IPS DF 4.7 (cell line): Measurements from ENCODE around the gene LGR4.

Experiments
- DNase-seq: peaks from one replicate; pipeline ENCODE4 v3.0.0-alpha.2; 2013; ENCODE audit warnings: low spot score; ENCODE audit errors: extremely low read depth

Gene LGR4

DNA sequence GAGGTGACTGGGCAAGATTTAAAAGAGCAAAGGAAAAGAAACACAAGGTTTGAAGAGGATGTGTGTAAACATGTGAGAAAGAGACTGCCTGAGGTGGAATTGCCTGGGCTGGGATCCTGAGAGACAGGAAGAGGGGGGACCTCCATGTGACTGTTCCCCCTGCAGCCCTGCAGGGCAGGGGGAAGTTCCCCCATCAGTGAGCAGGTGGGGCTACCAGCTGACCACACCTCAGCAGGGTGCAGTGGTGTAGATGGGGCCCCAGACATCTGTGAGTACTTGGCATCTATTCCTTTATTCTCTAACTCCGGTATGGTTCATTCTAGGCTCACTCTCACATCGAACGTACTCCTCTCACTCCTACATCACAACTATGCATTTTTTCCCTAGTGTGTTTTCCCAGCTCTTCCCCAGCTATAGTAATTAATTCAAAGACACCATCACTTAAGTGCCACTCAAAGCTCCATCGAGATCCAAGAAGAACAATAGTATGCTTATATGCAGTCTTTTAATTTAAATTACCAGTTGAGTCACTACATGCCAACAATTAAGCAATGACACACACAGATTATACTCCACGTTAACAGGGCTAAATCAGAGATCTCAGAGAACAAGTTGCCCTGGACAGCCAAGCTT lies 42.7 kb downstream of the LGR4 start:
- no peak for DNase-seq

DNA sequence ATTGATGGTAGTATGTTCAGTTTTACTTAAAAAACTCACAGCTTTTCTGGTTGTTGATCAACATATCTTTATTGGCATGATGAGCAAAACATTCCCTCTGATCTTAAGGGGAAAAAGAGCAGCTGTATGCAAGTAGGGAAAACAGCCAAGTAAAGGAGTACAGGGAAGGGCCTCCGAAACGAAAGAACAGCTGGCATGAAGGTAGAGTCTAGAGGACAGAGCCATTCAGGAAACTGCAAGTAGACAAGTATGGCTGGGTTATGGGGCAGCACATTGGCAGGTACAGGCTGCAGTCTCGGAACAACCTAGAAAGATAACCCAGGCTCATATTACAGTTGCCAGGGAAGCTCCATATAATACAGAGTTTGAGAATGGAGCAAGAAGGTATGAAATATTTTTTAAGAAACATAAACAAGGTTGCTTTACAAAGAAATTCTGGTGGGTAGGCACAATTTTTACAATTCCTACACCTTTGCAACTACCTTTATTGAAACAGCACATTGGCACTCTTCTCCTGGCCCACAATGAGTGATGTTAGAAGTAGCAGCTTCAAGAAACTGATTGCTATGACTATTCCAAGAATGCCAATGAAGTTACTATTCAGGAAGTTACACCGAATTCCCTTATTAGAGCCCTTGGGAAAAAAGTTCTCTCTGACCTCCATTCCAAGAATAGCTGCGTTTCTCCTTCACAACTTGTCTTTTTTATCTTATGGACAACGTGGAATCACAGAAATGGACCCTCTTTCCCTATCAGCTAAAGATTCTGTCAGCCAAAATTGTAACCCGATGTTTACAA lies 45.2 kb downstream of the LGR4 start:
- no peak for DNase-seq

DNA sequence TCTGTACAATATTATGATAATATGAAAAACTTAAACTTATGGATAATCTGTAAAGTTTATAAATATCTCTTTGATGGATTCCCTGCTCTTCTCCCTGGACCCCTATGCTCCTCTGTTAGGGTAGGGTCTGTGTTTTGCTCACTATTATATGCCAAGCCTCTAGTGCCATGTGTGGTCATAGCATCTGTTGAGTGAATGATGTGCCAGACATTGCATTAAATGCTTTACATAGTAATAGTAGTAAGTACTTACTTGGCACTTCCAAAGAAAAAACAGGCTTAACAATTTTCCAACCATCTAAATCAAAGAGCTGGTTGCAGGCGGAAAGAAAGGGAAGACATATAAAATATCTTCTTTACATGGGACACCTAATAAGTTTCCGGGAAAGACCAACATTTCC lies 46.8 kb downstream of the LGR4 start:
- no peak for DNase-seq

DNA sequence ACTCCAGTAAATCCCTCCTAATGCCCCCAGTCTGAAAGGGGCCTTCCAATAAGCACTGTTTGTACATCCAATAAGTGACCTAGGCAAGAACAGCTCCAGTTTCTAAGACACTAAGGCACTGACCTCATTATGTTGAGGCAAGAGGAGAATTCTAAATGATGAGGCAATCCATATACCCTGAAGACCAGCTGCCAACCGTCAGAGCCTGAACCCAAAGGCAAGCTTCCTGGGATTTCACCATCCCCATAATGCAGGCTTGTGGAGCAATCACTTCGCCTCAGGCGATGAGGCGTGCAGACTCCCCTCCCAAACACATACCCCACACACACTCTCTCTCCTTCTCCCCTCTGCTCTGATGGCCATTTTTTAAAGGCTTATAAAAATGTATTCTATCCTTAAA lies 49.5 kb downstream of the LGR4 start:
- no peak for DNase-seq

DNA sequence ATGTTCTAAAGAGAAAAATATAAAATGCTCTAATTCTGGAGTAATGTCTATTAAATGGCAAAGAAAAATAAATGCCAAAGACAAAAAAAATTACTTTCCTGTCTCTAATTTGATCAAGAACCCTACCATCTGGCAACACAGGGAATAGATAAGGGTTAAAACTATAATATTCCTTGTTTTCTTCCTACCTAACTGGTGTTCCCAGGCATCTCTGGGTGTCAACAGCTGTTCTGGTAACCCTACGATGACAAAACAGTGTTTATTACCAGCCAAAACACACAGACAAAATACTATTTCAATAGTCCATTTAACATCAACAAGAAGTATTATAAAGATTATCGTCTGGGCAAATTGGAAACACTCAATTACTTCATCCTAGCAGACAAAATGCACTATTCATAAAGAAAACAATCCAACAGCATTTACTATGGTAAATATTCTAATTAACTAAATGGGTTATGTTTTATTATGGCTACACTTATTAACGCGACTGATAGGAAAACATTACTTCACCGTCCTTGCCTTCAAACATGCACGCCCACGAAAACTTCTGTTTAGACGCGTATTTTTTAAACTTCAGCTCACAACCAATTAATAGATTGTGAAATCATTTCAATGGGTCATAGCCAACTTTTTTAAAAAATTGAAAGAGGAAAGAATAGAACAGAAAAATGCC lies 50.6 kb downstream of the LGR4 start:
- DNase-seq: no peak

DNA sequence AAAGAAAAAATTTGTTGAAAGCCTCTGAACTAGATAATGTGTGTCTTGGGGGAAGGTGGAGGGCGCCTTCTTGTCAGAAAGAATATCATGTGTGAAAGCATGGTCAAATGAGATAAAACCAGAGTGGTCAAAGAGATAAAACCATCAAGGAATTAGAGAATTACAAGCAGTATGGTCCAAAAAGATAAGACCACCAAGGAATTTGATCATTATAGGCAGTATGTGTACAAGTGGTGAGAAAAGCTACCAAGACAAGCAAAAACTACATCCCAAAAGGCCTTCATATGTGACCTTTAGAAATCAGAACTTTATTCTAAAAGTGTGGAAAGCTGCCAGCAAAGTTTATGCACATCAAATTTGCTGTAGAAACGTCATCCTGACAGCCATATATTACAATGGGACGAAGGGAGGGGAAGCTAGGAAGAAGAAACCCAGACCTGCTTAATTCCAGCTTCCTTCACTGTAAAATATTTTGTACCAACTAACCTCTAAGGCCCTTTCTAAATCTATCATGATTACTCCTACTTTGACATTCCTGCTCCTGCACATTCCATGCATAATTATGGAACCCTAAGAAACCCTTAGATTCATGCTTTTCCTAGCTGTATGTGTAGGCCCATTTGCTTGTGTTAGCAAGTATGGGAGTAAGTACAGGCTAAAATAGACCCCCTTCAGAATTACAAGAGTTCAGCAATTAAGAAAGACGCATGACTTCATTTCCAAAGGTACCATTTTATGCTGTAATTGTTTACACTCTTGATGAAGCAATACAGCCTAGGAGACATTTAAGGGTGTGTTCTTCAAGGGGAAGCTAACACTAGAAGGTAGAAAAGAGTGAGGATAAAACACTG lies 51.6 kb downstream of the LGR4 start:
- DNase-seq: no peak

DNA sequence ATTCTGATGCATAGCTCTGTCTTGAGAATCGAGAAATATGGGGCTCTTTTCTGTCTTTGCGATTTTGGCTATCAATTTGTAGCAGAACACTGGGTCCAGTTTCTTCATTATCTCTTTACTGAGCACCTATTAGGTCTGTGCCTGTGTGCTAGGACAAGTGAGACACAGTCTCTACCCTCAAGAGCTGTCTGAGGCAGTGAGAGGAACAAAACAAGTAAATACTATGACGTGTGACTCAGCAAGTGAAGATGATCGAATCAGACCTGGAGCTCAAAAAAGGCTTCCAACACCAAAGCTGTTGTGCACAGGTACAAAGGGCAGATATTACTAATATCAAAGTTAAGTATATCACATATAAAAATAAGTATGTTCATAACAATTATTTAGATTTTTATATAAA lies 52.4 kb downstream of the LGR4 start:
- DNase-seq: no peak

DNA sequence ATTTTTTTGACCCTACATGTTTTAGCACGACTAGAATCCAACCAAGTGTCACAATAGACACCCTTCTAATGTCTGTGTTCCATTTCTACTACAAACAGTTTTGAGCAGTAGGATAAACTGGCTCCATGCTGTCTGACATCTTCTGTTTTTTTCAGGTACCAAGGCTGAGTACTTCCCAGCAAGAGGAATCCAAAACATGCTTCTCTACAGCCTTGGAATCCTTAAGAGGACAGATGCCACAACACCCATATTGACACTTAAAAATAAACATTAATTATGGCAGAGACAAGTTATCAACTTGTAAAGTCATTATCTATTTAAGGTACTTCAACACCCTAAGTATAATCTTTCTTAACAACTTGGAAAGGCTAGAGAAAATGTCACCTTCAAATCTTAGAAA lies 54.2 kb downstream of the LGR4 start:
- no peak for DNase-seq

DNA sequence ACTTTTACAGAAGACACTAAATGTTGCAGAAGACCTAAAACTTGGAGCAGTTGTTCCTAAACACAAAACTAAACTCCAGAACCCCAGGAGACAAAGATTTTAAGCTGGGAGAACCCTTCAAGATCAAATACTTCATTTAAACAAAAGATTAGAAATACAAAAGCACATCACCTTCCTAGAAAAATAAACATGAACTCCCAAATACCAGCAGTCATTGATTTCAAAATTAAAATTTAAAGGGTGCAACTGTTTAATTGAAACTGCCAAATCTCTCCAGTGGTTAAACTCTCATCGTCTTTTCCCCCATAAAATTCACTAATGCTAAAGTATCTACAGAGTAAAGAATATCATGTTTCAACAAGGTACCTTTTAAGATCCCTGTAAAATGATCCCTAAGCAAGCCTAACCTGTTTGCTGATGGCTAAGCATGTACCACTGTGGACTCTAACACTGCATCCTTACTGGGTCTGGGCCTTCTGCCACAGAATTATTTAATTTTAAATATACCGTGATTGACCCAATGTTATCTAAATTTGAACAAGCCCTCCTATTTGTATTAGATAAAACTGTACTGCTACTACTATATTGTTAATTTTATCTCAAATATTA lies 55.9 kb downstream of the LGR4 start:
- no peak for DNase-seq

DNA sequence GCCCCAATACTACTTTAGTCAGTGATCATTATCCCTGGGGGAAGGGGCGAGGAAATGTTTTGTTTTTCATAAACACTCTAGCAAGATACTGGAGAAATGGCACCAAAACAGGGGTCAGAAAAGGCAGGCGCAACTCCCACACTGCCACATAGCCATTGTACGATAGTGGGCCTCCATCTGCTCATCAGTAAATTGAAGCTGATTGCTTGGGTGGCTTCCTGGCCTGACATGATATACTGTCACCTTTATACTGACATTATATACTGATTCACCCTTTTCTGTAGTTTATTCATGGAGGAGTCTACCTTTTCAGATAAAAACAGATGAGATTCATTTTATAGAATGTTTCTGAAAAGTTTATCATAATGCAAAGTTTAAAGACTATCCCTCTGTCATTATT lies 57.9 kb downstream of the LGR4 start:
- no peak for DNase-seq

DNA sequence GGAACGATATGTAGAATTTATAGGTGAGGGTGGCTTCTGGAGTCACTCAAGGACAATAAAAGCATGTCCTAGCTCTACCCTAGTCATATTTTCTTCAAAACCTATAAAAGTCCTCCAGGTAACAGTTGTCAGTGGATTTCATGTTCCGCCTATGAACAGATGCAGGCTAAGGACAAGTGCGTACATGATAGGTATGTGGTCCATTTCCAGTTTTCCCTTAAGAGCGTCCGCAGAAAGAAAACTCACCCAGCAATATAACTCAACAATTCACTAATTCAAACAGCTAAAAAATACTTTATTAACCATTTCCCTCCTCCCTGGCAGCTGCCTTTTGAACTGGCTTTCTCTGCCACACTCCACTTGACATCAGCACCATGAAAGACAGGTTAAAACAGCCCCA lies 59.4 kb downstream of the LGR4 start:
- DNase-seq: no peak

DNA sequence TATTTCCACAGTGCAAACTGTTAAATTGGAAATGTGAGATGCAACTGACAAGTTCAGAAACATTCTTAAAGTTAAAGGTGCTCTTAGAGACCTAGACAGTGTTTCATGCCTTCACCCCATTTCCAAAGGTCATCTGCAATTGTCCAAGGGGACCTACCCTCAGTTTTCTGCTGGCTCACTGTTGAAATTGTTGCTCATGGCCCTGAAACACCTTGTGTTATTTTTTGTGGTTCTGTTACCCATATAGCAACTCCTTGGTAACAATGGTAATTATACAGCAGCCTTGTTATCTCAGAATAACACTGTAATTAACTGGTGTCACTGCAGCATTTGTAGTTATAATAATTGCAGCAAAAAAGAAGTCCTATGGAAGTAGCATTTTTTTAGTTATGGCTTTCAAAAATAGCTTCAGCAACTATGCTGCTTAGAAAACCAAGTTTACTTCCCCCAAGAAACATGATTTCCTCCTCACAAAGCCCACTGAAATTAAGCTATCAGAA lies 60.3 kb downstream of the LGR4 start:
- DNase-seq: no peak

DNA sequence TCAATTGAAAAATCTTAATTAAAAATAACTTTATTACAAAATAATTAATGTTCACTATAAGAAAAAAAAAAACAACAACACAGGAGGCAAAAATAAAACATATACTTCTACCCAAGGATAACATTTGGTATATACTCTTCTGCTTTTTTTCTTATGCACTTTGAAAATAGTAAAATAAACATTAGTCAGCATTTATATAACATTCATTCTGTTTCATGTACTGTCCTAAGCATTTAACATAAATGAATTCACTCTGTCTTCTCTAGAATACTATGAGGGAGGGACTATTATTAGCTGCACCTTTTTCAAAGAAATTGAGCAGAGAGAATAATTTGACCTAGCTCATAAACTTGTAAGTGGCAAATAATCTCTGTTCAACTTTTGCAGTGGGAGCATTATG lies 61.3 kb downstream of the LGR4 start:
- no peak for DNase-seq

DNA sequence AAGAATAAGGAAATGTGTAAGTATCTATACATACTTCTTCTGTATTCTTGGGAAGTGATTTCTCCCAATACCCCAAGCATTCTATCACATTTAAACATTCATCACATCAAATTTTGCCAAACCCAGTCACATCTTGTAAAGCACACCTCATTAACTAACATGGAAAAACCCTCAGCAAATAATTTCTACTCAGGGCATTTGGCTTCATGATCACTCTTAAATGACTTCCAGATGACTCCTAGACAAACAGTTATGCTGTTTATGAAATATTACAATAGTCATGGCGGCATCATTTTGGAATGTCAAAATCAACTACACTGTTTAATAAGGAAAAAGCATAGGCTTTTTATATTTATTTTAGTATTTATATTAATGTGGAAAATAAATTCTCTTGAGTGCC lies 62.3 kb downstream of the LGR4 start:
- DNase-seq: no peak

DNA sequence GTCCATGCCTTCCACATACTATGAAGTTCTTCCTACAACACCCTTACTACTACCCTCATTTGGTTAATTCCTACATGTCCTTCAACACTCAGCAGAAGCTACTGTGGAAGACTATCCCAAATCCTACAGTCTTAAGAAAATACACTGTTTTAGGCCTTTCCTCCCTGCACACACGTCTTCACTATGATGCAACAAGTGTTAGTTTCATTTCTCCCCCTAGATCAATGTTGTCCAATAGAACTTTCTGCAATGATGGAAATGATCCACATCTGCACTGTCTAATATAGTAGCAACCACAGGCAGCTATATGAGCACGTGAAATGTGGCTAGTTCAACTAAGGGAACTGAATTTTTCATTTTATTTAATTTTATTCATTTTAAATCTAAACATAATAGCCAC lies 62.8 kb downstream of the LGR4 start:
- DNase-seq: no peak

DNA sequence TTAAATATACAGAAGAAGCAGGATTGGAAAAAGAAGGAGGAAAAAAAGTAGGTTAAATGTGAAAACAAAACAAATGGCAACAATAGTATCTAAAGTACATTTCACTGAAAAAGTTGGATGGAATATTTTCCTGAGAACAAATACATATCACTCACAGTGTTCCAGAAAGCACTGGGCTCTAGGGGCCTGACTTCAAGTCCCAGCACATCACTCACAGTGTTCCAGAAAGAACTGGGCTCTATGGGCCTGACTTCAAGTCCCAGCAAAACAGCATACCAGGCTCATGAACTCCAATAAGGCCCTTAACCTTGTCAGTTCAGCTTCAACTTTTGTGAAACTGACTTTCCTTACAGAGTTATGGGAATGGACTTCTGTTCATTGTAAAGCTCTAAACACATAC lies 63.5 kb downstream of the LGR4 start:
- DNase-seq: no peak

DNA sequence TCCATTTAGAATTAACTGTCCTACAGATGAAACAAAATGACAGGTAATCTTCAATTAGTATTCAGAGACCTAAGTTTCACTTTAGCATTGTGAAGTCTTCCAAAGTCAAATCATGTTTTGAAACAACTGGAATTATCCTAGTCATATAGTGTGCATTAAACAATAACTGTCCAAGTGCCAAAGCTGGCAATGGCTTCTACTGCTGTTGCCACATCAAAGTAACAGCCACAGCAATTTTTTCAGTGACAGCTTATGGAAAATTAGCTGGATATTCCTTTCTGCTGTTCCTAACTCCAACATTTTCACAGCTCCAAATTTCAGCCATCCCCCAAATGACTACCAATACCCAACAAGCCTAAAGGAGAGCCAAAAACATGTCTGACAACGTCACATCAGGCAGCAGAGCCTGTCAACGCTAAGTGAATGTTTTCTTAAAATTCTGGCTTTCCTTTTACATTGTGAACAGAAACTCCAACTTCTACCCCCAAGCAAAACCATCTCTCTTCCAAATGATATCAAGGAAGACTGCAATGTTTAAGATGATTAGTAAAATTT lies 64.3 kb downstream of the LGR4 start:
- DNase-seq: no peak

DNA sequence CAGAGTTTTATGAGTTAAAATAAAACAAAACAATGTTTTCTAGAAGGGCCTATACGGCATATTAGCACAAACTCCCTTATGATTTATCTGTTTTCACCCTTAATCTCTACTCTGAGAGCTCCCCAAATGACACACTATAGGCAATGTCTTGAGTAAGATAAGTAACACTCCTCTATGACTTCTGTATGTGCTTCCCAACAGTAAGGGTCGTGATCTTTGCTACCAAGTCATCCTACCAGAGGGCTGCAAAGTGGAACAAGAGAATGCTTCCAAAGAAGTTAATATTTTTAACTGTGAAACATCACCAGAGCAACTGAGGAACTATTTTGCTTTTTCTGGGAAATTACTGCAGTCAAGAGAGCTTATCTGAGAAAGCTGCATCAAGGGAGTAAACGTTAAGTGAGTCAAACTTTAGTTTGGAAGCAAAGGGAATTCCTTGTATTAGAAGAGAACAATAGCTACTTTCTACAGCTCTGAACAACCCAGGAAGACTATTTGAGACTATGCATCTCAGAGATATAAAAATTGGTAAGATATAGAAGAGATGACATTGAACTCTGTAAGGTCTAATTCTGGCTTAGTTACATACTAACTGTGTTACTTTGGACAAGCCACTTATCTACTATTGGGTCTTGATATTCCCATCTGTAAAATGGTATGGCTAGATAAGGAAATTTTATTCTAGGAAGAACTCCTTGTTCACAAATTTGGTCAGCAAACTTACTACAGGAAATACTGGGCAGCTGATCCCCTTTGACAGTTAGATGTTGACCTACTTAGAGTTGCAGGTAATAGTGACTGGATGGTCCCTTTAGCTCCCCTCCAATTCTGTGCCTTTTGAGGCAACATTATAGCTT lies 65.9 kb downstream of the LGR4 start:
- no peak for DNase-seq

DNA sequence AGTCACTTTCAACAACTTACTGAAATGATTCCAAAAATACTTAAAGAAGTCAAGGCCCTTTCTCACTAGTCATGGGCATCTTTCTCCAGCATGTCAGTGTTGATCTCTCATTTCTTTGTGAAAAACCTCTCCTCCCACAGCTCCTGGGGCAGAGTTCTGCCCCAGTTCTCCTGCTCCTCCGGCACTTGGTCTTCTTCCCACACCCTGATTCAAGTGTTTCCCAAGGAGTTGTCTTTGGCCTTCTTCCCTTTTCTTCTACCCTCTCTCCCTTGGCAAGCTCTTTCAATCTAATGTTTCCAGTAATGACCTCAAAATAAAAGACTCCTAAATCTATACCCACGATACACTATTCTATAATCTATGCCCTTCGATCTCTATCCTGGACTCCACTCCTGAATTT lies 67.5 kb downstream of the LGR4 start:
- DNase-seq: no peak

DNA sequence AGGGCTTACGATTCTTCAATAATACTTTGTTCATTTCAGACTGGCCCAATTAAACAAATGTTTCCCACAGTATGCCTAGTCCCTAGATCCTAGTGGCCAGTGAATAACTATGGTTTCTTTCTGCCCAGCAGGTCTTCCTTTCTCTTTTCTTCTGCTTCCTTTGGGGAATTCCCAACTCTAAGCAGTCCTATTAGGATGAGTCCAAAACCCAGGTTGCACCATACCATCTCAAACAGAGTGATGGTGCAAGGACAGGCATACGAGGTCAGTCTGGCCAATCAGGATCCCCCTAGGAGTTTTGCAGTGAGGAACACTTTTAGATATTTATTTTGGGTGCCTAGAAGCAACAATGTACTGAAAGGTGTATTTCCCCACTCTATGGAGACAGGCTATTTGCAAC lies 68.2 kb downstream of the LGR4 start:
- DNase-seq: no peak
